HepG2 (cell line): ENCODE results near the gene MED13L. TPM values are rescaled to one million over a fixed set of nuclear protein-coding genes. Genes with fewer than 3 reads are reported as not detected.

Experiments
- ATAC-seq: fragments of 200-7000 bp; cut with Tn5 transposase; 3 replicates; pipeline ENCODE4 v1.9.1; 2020; ENCODE audit warnings: mild to moderate bottlenecking, moderate library complexity
- BruUV-seq: library from RNA; stranded (reverse); fragments of 400-500 nt; replicated peaks from 2 replicates; lab custom pipeline; 2021; lab: Mats Ljungman, UMichigan
- CTCF ChIA-PET: fragments of 300-600 bp; formaldehyde crosslinking; extraction: SDS; loops from one replicate; lab custom pipeline; 2021; ENCODE audit warnings: low total read pairs, inconsistent platforms, low intra/inter-chr PET ratio; lab: Yijun Ruan, JAX
- POLR2A ChIA-PET: fragments of 350-600 bp; sonication (Branson Sonifier 250); formaldehyde crosslinking; loops from one replicate; lab custom pipeline; 2020; ENCODE audit warnings: antibody characterized with exemption, inconsistent platforms; lab: Yijun Ruan, JAX
- DNase-seq: peaks from one replicate; pipeline ENCODE4 v3.0.0-alpha.2; 2015; ENCODE audit warnings: low spot score
- FAIRE-seq: peaks from 3 replicates; lab custom pipeline; 2011; peaks lifted over from hg19 to GRCh38; lab: Jason Lieb, UNC
- H2AFZ ChIP-seq: one replicate; pipeline ENCODE4 v1.6.1; 2011; ENCODE audit warnings: low read length, inconsistent platforms
- H3K27ac ChIP-seq: fragments of 300-600 bp; 3 replicates; pipeline ENCODE4 v1.8.0; 2011; ENCODE audit warnings: mixed run types, mild to moderate bottlenecking, mixed read lengths, low read length, inconsistent platforms; ENCODE audit not compliant: insufficient read depth; ENCODE audit errors: extremely low read length
- H3K27me3 ChIP-seq, 2 experiments: fragments of 200-600 bp in 1 of 2; 2 replicates in 1 of 2; 3 replicates in 1 of 2; pipeline versions ENCODE4 v1.6.0 to v1.8.0; 2011; ENCODE audit warnings: low read length in 2 of 2, mild to moderate bottlenecking in 2 of 2, moderate library complexity in 2 of 2, inconsistent platforms in 1 of 2; ENCODE audit not compliant: insufficient read depth in 2 of 2, control insufficient read depth in 1 of 2
- H3K36me3 ChIP-seq, 2 experiments: fragments of 200-600 bp in 1 of 2; replicated peaks in 1 of 2; 2 replicates in 1 of 2; 3 replicates in 1 of 2; pipeline versions ENCODE4 v1.5.1 to v1.8.0; 2011; ENCODE audit warnings: low read length in 2 of 2, inconsistent platforms in 1 of 2; ENCODE audit not compliant: insufficient read depth in 2 of 2, control insufficient read depth in 1 of 2
- H3K4me1 ChIP-seq: 2 replicates; pipeline ENCODE4 v1.5.1; 2012; ENCODE audit warnings: low read length, inconsistent platforms; ENCODE audit not compliant: insufficient read depth
- H3K4me2 ChIP-seq: 2 replicates; pipeline ENCODE4 v1.6.0; 2011; ENCODE audit warnings: low read depth, low read length, inconsistent platforms
- H3K4me3 ChIP-seq, 3 experiments: fragments of 200-600 bp in 1 of 3; sonication (generic), shearing (Covaris generic) in 1 of 3; replicated peaks in 1 of 3; 2 replicates each; pipeline ENCODE4 v1.5.1; 2011 to 2016; ENCODE audit warnings: low read length in 3 of 3, inconsistent platforms in 2 of 3, low read depth in 2 of 3, mild to moderate bottlenecking in 2 of 3, control low read depth in 1 of 3, mixed read lengths in 1 of 3; ENCODE audit not compliant: insufficient read depth in 1 of 3
- H3K79me2 ChIP-seq: one replicate; pipeline ENCODE4 v1.6.1; 2011; ENCODE audit warnings: low read length, inconsistent platforms; ENCODE audit not compliant: insufficient read depth
- H3K9ac ChIP-seq: 2 replicates; pipeline ENCODE4 v1.6.0; 2011; ENCODE audit warnings: mild to moderate bottlenecking, low read depth, low read length, inconsistent platforms; ENCODE audit not compliant: insufficient read depth
- H3K9me3 ChIP-seq: 2 replicates; pipeline ENCODE4 v1.5.1; 2012; ENCODE audit warnings: mild to moderate bottlenecking, low read length
- H4K20me1 ChIP-seq: 2 replicates; pipeline ENCODE4 v1.6.0; 2011; ENCODE audit warnings: inconsistent platforms, mild to moderate bottlenecking, low read length, moderate library complexity; ENCODE audit not compliant: insufficient read depth
- ASH2L ChIP-seq: fragments of 300-600, 200-600 bp; sonication (generic); IDR thresholded peaks from 2 replicates; pipeline ENCODE4 v1.7.0; 2017; ENCODE audit warnings: low read depth, mild to moderate bottlenecking, moderate library complexity, mixed read lengths, low read length; ENCODE audit not compliant: insufficient read length
- ATF2 ChIP-seq: sonication (generic); formaldehyde crosslinking; IDR thresholded peaks from 2 replicates; pipeline ENCODE4 v1.4.0; 2020; ENCODE audit warnings: missing genetic modification reagents
- CHCHD3 ChIP-seq: sonication (generic); formaldehyde crosslinking; IDR thresholded peaks from 2 replicates; pipeline ENCODE4 v1.8.0; 2022; ENCODE audit warnings: mild to moderate bottlenecking, missing genetic modification reagents, moderate library complexity
- KLF13 ChIP-seq: sonication (generic); formaldehyde crosslinking; IDR thresholded peaks from 2 replicates; pipeline ENCODE4 v1.4.0; 2020; ENCODE audit warnings: mild to moderate bottlenecking, missing genetic modification reagents
- KLF6 ChIP-seq: IDR thresholded peaks from 2 replicates; pipeline ENCODE4 v1.8.0; 2016; ENCODE audit warnings: missing biosample characterization, missing genetic modification reagents
- MIER2 ChIP-seq: IDR thresholded peaks from 2 replicates; pipeline ENCODE4 v1.6.1; 2016; ENCODE audit warnings: missing biosample characterization, missing genetic modification reagents
- NR1H2 ChIP-seq: sonication (generic); formaldehyde crosslinking; IDR thresholded peaks from 2 replicates; pipeline ENCODE4 v1.8.1; 2022; ENCODE audit warnings: low read depth, missing genetic modification reagents, borderline replicate concordance
- RFX3 ChIP-seq: IDR thresholded peaks from 2 replicates; pipeline ENCODE4 v1.6.1; 2016; ENCODE audit warnings: missing biosample characterization, missing genetic modification reagents
- SP2 ChIP-seq: sonication (generic); formaldehyde crosslinking; IDR thresholded peaks from 2 replicates; pipeline ENCODE4 v1.5.1; 2020; ENCODE audit warnings: mild to moderate bottlenecking, missing genetic modification reagents
- ZBTB2 ChIP-seq: sonication (generic); formaldehyde crosslinking; IDR thresholded peaks from 2 replicates; pipeline ENCODE4 v1.8.0; 2022; ENCODE audit warnings: low read depth, missing genetic modification reagents
- ZNF256 ChIP-seq: sonication (generic); formaldehyde crosslinking; conservative IDR thresholded peaks from 2 replicates; pipeline ENCODE4 v1.4.0; 2020; ENCODE audit warnings: missing genetic modification reagents
- ZNF362 ChIP-seq: sonication (generic); formaldehyde crosslinking; IDR thresholded peaks from 2 replicates; pipeline ENCODE4 v1.4.0; 2020; ENCODE audit warnings: missing genetic modification reagents, mild to moderate bottlenecking, borderline replicate concordance
- ZNF446 ChIP-seq: sonication (generic); formaldehyde crosslinking; IDR thresholded peaks from 2 replicates; pipeline ENCODE4 v1.5.0; 2020; ENCODE audit warnings: mild to moderate bottlenecking, missing genetic modification reagents
- ZNF496 ChIP-seq: sonication (generic); formaldehyde crosslinking; IDR thresholded peaks from 2 replicates; pipeline ENCODE4 v1.8.1; 2023; ENCODE audit warnings: mild to moderate bottlenecking, moderate library complexity, missing genetic modification reagents; ENCODE audit not compliant: insufficient replicate concordance
- ZNF558 ChIP-seq: sonication (generic); formaldehyde crosslinking; IDR thresholded peaks from 2 replicates; pipeline ENCODE4 v1.9.0; 2022; ENCODE audit warnings: mild to moderate bottlenecking, missing genetic modification reagents, borderline replicate concordance
- WGBS: methylation state at CpG from one replicate; pipeline ENCODE4 v1.1.6; 2017; ENCODE audit warnings: low lambda C conversion rate; 5-methylcytosine and 5-hydroxymethylcytosine counted together
- in situ Hi-C: cut with HindIII; loops from 2 replicates; pipeline ENCODE4 v1.10.0; 2017; ENCODE audit warnings: low pct_unique_long_range_greater_than_20kb; ENCODE audit not compliant: extremely low pct_ligation_motif_present
- intact Hi-C: fragments of 100-400 bp; cut with micrococcal nuclease; formaldehyde crosslinking; loops from one replicate; pipeline ENCODE4 v1.10.0; 2022; ENCODE audit not compliant: unreplicated experiment
- polyA plus RNA-seq, 8 experiments: library from polyadenylated mRNA; depleted of rRNA in 3 of 8; stranded (reverse) in 7 of 8; unstranded in 1 of 8; fragments of >200 nt; fragmentation: Illumina TruSeq in 4 of 8; extraction: Trizol in 4 of 8; gene quantifications; 2 replicates each; pipeline versions ENCODE4 v1.2.1 to v1.2.3, GENCODE V29; 2011 to 2016; ENCODE audit warnings: low read depth in 4 of 8, missing spikeins in 1 of 8, mixed read lengths in 1 of 8; ENCODE audit not compliant: insufficient read depth in 1 of 8
- total RNA-seq, 5 experiments: library from RNA; depleted of rRNA; stranded (reverse); fragments of >200 nt; fragmentation: Illumina TruSeq; extraction: Trizol; gene quantifications; 2 replicates each; pipeline ENCODE4 v1.2.3, GENCODE V29; 2016; ENCODE audit warnings: low read depth in 1 of 5
- TF ChIP-seq, protein P1 (sequence below): sonication (generic); formaldehyde crosslinking; IDR thresholded peaks from 2 replicates; pipeline ENCODE4 v1.4.0; 2020; ENCODE audit warnings: mild to moderate bottlenecking, missing genetic modification reagents

Gene MED13L
- total and polyA plus RNA-seq, 2 of the 13 experiments (the other 11 are each of a cell fraction or from before 2014, with no cell fraction given), result 24.8 to 38.9 TPM

DNA sequence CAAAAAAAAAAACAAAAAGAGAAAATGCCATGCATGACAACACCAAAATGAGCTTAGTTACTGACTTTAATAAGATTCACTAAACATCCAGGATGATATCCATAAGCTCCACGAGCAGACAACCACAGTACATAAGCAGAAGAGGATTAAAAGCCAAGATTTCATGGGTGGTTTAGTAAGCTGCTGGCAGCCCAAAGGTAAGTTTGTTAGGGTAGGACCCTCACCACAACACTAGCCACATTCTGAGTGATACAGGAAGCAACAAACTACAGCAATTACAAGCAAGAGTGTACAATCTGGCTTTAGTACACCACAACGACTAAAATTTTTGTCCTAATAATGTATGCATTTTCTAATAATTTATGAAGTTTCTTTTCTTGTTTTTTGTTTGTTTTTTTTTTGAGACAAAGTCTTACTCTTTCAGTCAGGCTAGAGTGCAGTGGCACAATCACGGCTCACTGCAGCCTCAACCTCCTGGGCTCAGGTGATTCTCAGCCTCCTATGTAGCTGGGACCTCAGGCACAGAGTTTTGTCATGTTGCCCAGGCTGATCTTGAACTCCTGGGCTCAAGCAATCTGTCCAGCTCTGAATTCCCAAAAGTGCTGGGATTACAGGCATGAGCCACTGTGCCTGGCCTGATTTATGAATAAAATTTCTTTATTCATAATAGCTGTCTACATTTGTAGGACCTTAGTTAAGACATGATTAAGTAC, 221.4 kb downstream of the MED13L start:
- H3K27me3 ChIP-seq, result no peaks in the 10 kb centered on the region
- H3K4me2 ChIP-seq, result no peak overlapping the region
- in situ Hi-C loops (no loop called here), intact Hi-C loops (no loop called here)
- peaks cover 22% of the 10 kb centered on the region for H3K4me1 ChIP-seq
- FAIRE-seq (no peak), DNase-seq (no peak), ATAC-seq (no peak)
- H3K9me3 ChIP-seq, result no peaks in the 10 kb centered on the region
- H3K79me2 ChIP-seq, result no peaks in the 10 kb centered on the region
- no peak overlapping the region for H3K9ac ChIP-seq
- 91% methylated on average over 3 of the region's 3 CpGs for WGBS
- no peak overlapping the region for H3K4me3 ChIP-seq
- CTCF ChIA-PET, result no interaction called here
- H3K27ac ChIP-seq, result no peak overlapping the region
- H2AFZ ChIP-seq, result no peak overlapping the region
- POLR2A ChIA-PET, result no interaction called here
- H3K36me3 ChIP-seq, result no peaks in the 10 kb centered on the region
- TF ChIP-seq ZNF558 (CRISPR knock-in tag) (no peak), SP2 (CRISPR knock-in tag) (no peak), ATF2 (CRISPR knock-in tag) (no peak), ZNF362 (CRISPR knock-in tag) (no peak), KLF13 (no peak), ZBTB2 (no peak), NR1H2 (no peak), ZNF256 (CRISPR knock-in tag) (no peak), KLF6 (CRISPR knock-in tag) (no peak), MIER2 (CRISPR knock-in tag) (no peak), ZNF496 (no peak), ZNF446 (CRISPR knock-in tag) (no peak), RFX3 (CRISPR knock-in tag) (no peak), CHCHD3 (no peak), ASH2L (no peak)
- TF ChIP-seq, protein P1, sequence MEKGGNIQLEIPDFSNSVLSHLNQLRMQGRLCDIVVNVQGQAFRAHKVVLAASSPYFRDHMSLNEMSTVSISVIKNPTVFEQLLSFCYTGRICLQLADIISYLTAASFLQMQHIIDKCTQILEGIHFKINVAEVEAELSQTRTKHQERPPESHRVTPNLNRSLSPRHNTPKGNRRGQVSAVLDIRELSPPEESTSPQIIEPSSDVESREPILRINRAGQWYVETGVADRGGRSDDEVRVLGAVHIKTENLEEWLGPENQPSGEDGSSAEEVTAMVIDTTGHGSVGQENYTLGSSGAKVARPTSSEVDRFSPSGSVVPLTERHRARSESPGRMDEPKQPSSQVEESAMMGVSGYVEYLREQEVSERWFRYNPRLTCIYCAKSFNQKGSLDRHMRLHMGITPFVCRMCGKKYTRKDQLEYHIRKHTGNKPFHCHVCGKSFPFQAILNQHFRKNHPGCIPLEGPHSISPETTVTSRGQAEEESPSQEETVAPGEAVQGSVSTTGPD (CRISPR knock-in tag), result no peak
- BruUV-seq, result no TSS peak
- peaks cover 4% of the 10 kb centered on the region; the same call in 1 of the 2 replicates for H4K20me1 ChIP-seq
